Sigmoid colon (tissue), 3 donors: ENCODE data around the gene DCAF4L1.

Experiments
- CTCF ChIP-seq, 4 experiments: fragments of 450-650 bp in 3 of 4; fragments of 200-600 bp in 1 of 4; IDR thresholded peaks; one replicate each; pipeline ENCODE4 v1.5.1; 2016 to 2019; ENCODE audit warnings: antibody characterized with exemption in 4 of 4, mild to moderate bottlenecking in 3 of 4, moderate library complexity in 2 of 4
- POLR2A ChIP-seq, 2 donors: fragments of 450-650 bp; IDR thresholded peaks; one replicate each; pipeline ENCODE4 v1.6.1; 2016; ENCODE audit warnings: antibody characterized with exemption in 2 of 2, mild to moderate bottlenecking in 2 of 2, moderate library complexity in 2 of 2

- TF ChIP-seq CTCF (IDR thresholded peaks at IDR 0.05) (no peak), POLR2A (IDR thresholded peaks at IDR 0.05) (no peak)
Observed at GRCh38 chr4:41933997-41934503, 47.5 kb upstream of the DCAF4L1 start.
